ENCODE data around the gene RHBDL1. TPM values are rescaled to one million over a fixed set of nuclear protein-coding genes. Genes with fewer than 3 reads are reported as not detected.
A peak's percentile ranks its signal among the peaks of the same experiment; 100 is the strongest.

The RHBDL1 gene
- total RNA-seq, 1 experiment from 2014 or later, result 2.9 TPM

DNA sequence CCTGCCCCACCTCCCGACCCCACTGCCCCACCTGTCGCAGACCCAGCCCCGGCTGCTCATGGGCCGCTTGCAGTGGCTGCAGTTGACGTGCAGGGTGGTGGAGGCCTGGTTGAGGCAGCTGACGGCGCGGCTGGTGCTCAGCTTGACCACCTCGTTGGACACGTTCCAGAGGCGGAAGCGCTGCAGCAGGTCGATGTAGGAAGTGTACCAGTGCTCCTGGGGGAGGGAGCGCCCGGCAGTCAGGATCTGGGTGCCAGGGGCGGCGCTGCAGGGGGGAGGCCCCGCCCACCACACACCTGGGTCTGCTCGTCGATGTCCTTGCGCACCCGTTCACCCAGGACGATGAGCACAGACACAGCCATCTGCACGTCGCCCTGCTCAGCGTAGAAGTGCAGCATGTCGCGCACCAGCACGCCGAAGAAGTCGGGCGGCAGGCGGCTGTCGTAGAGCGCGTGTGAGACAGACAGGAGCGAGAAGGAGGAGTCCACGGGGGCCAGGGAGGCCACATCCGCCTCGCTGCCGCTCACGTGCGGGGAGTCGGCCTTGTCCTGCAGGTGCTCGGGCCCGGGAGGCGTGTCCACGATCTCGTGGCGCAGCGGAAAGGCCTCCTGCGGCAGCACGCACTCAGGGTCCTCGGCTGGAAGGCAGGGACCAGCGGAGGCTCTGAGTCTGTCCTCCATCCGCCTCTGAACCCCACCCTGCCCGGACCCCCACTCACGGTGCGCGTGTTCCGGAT is 9.7 kb downstream of the RHBDL1 start:
- H3K4me1 Mint-ChIP-seq (ENCODE audit: low read depth, unreplicated experiment), result peaks cover 3% of the 10 kb centered on the region
- Histone ChIP-seq H3K9me3 (no peaks in the 10 kb centered on the region), H3K4me1 (peaks cover 30% of the 10 kb centered on the region), H3K4me3 (ENCODE audit: low read depth, low read length) (peak overlapping the region; percentile 86), H3K27me3 (replicated peaks; ENCODE audit: control insufficient read depth, insufficient read depth, low read length) (no peaks in the 10 kb centered on the region), H3K36me3 (ENCODE audit: control insufficient read depth, insufficient read depth, low read length) (0 out of 2 replicates have a peak, but pooled peaks cover 4% of the 10 kb centered on the region)
- CTCF ChIA-PET, result no interaction called here
- no TSS peak for BruUV-seq (replicated peaks)
- peak; percentile 72 to 80 for DNase-seq
- no peaks in the 10 kb centered on the region for H3K27me3 Mint-ChIP-seq (ENCODE audit: insufficient read depth, unreplicated experiment)
- peaks cover 60% of the 10 kb centered on the region for H3K36me3 Mint-ChIP-seq (ENCODE audit: insufficient read depth, unreplicated experiment)
- peak overlapping the region; percentile 84 for H3K27ac Mint-ChIP-seq (ENCODE audit: unreplicated experiment)
- POLR2A ChIA-PET, result interaction anchor here (1.1 kb wide), 1 partner anchor 35 kb away, joined by 4 read pairs; no protein-coding TSS in a partner anchor
- no peaks in the 10 kb centered on the region for H3K9me3 Mint-ChIP-seq (ENCODE audit: unreplicated experiment)
- intact Hi-C loops (cut with micrococcal nuclease; ENCODE audit: unreplicated experiment), result no loop called here
- H3K4me3 Mint-ChIP-seq (ENCODE audit: unreplicated experiment), result peak overlapping the region; percentile 87
- TF ChIP-seq, protein P1, sequence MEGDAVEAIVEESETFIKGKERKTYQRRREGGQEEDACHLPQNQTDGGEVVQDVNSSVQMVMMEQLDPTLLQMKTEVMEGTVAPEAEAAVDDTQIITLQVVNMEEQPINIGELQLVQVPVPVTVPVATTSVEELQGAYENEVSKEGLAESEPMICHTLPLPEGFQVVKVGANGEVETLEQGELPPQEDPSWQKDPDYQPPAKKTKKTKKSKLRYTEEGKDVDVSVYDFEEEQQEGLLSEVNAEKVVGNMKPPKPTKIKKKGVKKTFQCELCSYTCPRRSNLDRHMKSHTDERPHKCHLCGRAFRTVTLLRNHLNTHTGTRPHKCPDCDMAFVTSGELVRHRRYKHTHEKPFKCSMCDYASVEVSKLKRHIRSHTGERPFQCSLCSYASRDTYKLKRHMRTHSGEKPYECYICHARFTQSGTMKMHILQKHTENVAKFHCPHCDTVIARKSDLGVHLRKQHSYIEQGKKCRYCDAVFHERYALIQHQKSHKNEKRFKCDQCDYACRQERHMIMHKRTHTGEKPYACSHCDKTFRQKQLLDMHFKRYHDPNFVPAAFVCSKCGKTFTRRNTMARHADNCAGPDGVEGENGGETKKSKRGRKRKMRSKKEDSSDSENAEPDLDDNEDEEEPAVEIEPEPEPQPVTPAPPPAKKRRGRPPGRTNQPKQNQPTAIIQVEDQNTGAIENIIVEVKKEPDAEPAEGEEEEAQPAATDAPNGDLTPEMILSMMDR (IDR thresholded peaks at IDR 0.05; ENCODE audit: insufficient read depth in 1 of 2, low read depth in 1 of 2, low read length in 1 of 2, severe bottlenecking in 1 of 2, unreplicated experiment in 1 of 2), result no peak

GRCh38 chr16:685967-686366 is 10.5 kb downstream of the RHBDL1 start:
- POLR2A ChIA-PET, result no interaction called here
- intact Hi-C loops (cut with micrococcal nuclease; ENCODE audit: unreplicated experiment), result no loop called here
- H3K27ac Mint-ChIP-seq (ENCODE audit: unreplicated experiment), result peak overlapping the region; percentile 84

More at GRCh38 chr16:685967-686366, 10.5 kb downstream of the RHBDL1 start:
- Histone ChIP-seq H3K36me3 (ENCODE audit: control insufficient read depth, insufficient read depth, low read length) (0 out of 2 replicates have a peak, but pooled peaks cover 4% of the 10 kb centered on the region), H3K4me1 (peaks cover 34% of the 10 kb centered on the region), H3K27me3 (replicated peaks; ENCODE audit: control insufficient read depth, insufficient read depth, low read length) (no peaks in the 10 kb centered on the region), H3K4me3 (ENCODE audit: low read depth, low read length) (peak overlapping the region; percentile 86), H3K9me3 (no peaks in the 10 kb centered on the region)
- Mint-ChIP-seq H3K9me3 (ENCODE audit: unreplicated experiment) (no peaks in the 10 kb centered on the region), H3K4me3 (ENCODE audit: unreplicated experiment) (peak overlapping the region; percentile 87), H3K27me3 (ENCODE audit: insufficient read depth, unreplicated experiment) (no peaks in the 10 kb centered on the region), H3K4me1 (ENCODE audit: low read depth, unreplicated experiment) (peaks cover 7% of the 10 kb centered on the region), H3K36me3 (ENCODE audit: insufficient read depth, unreplicated experiment) (peaks cover 58% of the 10 kb centered on the region)
- no TSS peak for BruUV-seq (replicated peaks)
- TF ChIP-seq, protein P1 (IDR thresholded peaks at IDR 0.05; ENCODE audit: insufficient read depth in 1 of 2, low read depth in 1 of 2, low read length in 1 of 2, severe bottlenecking in 1 of 2, unreplicated experiment in 1 of 2), result peak; percentile 61 to 80
- peak; percentile 70 to 83 for DNase-seq
- CTCF ChIA-PET, result interaction anchor here (0.7 kb wide), 1 partner anchor 13 kb away, joined by 3 read pairs; no protein-coding TSS in a partner anchor

Measured in Caco-2 (cell line).